Body of pancreas (tissue), 4 donors: ENCODE measurements around the gene FOXS1.

ENCODE experiments used
- POLR2A ChIP-seq, 3 donors: fragments of 450-650 bp; IDR thresholded peaks; one replicate each; pipeline ENCODE4 v1.6.1; 2016; ENCODE audit warnings: antibody characterized with exemption in 3 of 3, mild to moderate bottlenecking in 2 of 3
- TF ChIP-seq, protein P1 (sequence below), 7 experiments: fragments of 450-650 bp in 4 of 7; fragments of 200-600 bp in 3 of 7; sonication (generic) in 3 of 7; IDR thresholded peaks; one replicate each; pipeline ENCODE4 v1.5.1; 2016 to 2019; ENCODE audit warnings: antibody characterized with exemption in 7 of 7

DNA sequence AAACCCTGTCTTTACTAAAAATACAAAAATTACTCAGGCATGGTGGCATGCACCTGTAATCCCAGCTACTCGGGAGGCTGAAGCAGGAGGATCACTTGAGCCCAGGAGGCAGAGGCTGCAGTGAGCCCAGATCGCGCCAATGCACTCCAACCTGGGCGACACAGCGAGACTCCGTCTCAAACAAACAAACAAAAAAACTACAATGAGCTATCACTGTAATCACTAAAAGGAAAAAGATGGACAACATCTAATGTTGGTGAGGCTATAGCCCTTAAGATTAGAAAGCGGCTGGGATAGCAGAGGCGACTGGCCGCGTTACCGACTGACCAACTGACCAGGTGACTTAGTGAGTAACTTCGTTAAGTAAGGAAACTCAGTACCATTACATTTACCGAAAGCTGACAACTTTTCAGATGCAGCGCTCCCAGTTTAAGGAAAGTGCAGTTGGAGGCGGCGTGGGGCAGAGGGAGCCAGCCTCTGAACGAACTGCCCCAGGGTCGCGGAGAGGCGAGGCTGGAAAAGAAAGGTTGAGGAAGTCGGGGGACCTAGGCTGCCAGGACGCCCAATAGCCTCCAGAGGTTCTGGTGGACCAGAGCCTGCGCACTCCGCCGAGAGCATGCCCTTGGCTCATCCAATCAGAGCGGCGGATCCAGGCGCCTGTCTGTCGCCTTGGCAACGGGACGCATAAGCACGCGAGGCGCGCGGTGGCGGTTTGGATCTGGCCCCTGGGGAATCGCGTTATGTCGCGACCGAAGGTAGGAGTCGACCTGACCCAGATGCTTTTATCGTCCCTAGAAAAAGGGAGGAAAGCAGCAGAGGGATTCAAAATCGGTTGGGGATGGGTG, 34.0 kb upstream of the FOXS1 start:
- TF ChIP-seq, protein P1, sequence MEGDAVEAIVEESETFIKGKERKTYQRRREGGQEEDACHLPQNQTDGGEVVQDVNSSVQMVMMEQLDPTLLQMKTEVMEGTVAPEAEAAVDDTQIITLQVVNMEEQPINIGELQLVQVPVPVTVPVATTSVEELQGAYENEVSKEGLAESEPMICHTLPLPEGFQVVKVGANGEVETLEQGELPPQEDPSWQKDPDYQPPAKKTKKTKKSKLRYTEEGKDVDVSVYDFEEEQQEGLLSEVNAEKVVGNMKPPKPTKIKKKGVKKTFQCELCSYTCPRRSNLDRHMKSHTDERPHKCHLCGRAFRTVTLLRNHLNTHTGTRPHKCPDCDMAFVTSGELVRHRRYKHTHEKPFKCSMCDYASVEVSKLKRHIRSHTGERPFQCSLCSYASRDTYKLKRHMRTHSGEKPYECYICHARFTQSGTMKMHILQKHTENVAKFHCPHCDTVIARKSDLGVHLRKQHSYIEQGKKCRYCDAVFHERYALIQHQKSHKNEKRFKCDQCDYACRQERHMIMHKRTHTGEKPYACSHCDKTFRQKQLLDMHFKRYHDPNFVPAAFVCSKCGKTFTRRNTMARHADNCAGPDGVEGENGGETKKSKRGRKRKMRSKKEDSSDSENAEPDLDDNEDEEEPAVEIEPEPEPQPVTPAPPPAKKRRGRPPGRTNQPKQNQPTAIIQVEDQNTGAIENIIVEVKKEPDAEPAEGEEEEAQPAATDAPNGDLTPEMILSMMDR (IDR thresholded peaks at IDR 0.05), result peak in 2 of 7 experiments; percentile 8 to 25
- peak in 2 of 3 donors; percentile 70 to 74 for TF ChIP-seq POLR2A (IDR thresholded peaks at IDR 0.05)
